Activated naive CD8-positive, alpha-beta T cell treated with anti-CD3 and anti-CD28 coated beads, Interleukin-2, amount 10 ng/mL, durations not matched to agents 7 days and 5 days (primary cell): ENCODE measurements around the gene HNRNPU. TPM values are rescaled to one million over a fixed set of nuclear protein-coding genes. Genes with fewer than 3 reads are reported as not detected.

ENCODE experiments used
- ATAC-seq: fragments of 150-1000 bp; cut with Tn5 transposase; one replicate; pipeline ENCODE4 v1.10.0; 2021; ENCODE audit warnings: low read depth, moderate library complexity
- POLR2A ChIA-PET: fragments of 350-600 bp; sonication (Branson Sonifier 250); formaldehyde crosslinking; loops from one replicate; lab custom pipeline; 2021; ENCODE audit warnings: antibody characterized with exemption; lab: Charles Lee
- DNase-seq: peaks from one replicate; pipeline ENCODE4 v3.0.0; 2021
- H3K27ac Mint-ChIP-seq: one replicate; pipeline ENCODE4 v1.8.0; 2022; ENCODE audit warnings: mild to moderate bottlenecking, mixed read lengths
- H3K27me3 Mint-ChIP-seq: one replicate; pipeline ENCODE4 v1.8.0; 2022; ENCODE audit warnings: mild to moderate bottlenecking, moderate library complexity, mixed read lengths
- H3K36me3 Mint-ChIP-seq: one replicate; pipeline ENCODE4 v1.8.0; 2021; ENCODE audit warnings: mild to moderate bottlenecking, mixed read lengths
- H3K4me1 Mint-ChIP-seq: one replicate; pipeline ENCODE4 v1.8.0; 2021; ENCODE audit warnings: mixed read lengths
- H3K4me3 Mint-ChIP-seq: one replicate; pipeline ENCODE4 v1.8.0; 2022; ENCODE audit warnings: mild to moderate bottlenecking, moderate library complexity, mixed read lengths
- H3K9me3 Mint-ChIP-seq: one replicate; pipeline ENCODE4 v1.8.0; 2021; ENCODE audit warnings: mixed read lengths
- total RNA-seq, 2 experiments: library from RNA; stranded (reverse); gene quantifications; one replicate each; pipeline ENCODE4 v1.2.3, GENCODE V29; 2021

The HNRNPU gene
- total RNA-seq, 2 experiments from 2014 or later: 388 to 398 TPM

- H3K27ac Mint-ChIP-seq: no peak overlapping the region
- H3K4me1 Mint-ChIP-seq: peaks cover 10% of the 10 kb centered on the region
- H3K4me3 Mint-ChIP-seq: no peak overlapping the region
- POLR2A ChIA-PET: no interaction called here
- no peak for DNase-seq
- ATAC-seq: no peak
- no peaks in the 10 kb centered on the region for H3K36me3 Mint-ChIP-seq
- H3K9me3 Mint-ChIP-seq: no peaks in the 10 kb centered on the region
- H3K27me3 Mint-ChIP-seq: no peaks in the 10 kb centered on the region
Measured at GRCh38 chr1:244869950-244870349, 5.6 kb upstream of the HNRNPU start.

DNA sequence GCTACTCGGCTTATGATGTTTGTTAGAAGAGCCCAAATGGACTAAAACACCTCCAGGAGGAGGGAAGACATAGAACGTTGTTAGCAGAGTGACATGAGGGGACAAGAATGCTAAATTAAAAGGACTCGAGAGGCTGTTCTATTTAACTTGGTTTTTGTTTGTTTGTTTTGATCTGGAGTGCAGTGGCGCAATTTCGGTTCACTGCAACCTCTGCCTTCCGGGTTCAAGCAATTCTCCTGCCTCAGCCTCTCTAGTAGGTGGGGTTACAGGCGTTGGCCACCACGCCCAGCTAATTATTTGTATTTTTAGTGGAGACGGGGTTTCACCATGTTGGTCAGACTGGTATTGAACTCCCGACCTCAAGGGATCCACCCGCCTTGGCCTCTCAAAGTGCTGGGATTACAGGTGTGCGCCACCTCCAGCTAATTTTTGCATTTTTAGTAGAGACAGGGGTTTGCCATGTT is 5.1 kb upstream of the HNRNPU start:
- Mint-ChIP-seq H3K27me3 (no peaks in the 10 kb centered on the region), H3K9me3 (no peaks in the 10 kb centered on the region), H3K36me3 (no peaks in the 10 kb centered on the region), H3K27ac (no peak overlapping the region), H3K4me3 (no peak overlapping the region), H3K4me1 (peaks cover 10% of the 10 kb centered on the region)
- DNase-seq: no peak
- POLR2A ChIA-PET: no interaction called here
- no peak for ATAC-seq

GRCh38 chr1:244868484-244869363 is 4.4 kb upstream of the HNRNPU start:
- H3K27me3 Mint-ChIP-seq: no peaks in the 10 kb centered on the region
- no peak overlapping the region for H3K27ac Mint-ChIP-seq
- ATAC-seq (no peak), DNase-seq (no peak)
- peaks cover 10% of the 10 kb centered on the region for H3K4me1 Mint-ChIP-seq
- POLR2A ChIA-PET: interaction anchor here (0.6 kb wide), 1 partner anchor 114 kb away, joined by 3 read pairs; no protein-coding TSS in a partner anchor
- H3K9me3 Mint-ChIP-seq: no peaks in the 10 kb centered on the region
- no peak overlapping the region for H3K4me3 Mint-ChIP-seq
- peaks cover 2% of the 10 kb centered on the region for H3K36me3 Mint-ChIP-seq

DNA sequence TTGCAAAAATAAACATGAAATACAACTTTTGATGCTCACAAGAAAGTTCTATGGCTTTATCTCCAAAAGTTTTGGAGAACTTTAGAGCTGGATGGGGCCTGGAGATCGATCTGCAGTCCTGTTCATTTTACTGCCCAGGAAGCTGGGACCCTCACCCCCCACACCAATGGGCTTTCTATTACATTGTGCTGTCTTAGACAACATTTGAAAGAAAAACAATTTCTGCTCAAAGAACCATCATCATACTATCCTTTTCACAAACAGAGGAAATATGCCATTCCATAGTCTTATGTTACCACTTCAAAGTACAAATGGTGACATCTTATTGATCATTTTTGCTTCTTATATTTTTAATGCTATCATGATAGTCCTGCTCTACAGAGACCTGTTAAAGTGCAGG is 2.0 kb upstream of the HNRNPU start:
- Mint-ChIP-seq H3K9me3 (no peaks in the 10 kb centered on the region), H3K27ac (no peak overlapping the region), H3K4me1 (peaks cover 16% of the 10 kb centered on the region), H3K4me3 (no peak overlapping the region), H3K27me3 (no peaks in the 10 kb centered on the region), H3K36me3 (peaks cover 15% of the 10 kb centered on the region)
- POLR2A ChIA-PET: interaction anchor here (6.5 to 18.9 kb wide), 2 partner anchors 26 to 105 kb away, joined by 101 to 391 read pairs; partner anchors contain the start of gene COX20
- no peak for ATAC-seq
- no peak for DNase-seq

GRCh38 chr1:244865820-244866219 is 1.5 kb upstream of the HNRNPU start:
- Mint-ChIP-seq H3K4me3 (no peak overlapping the region), H3K27me3 (no peaks in the 10 kb centered on the region), H3K4me1 (peaks cover 21% of the 10 kb centered on the region), H3K27ac (no peak overlapping the region), H3K9me3 (no peaks in the 10 kb centered on the region), H3K36me3 (peaks cover 20% of the 10 kb centered on the region)
- ATAC-seq (no peak), DNase-seq (no peak)
- POLR2A ChIA-PET: interaction anchor here (1.3 to 18.9 kb wide), 5 partner anchors 13 to 212 kb away, joined by 4 to 391 read pairs (median 62); partner anchors contain the start of genes COX20 and DESI2

- ATAC-seq: no peak
- Mint-ChIP-seq H3K9me3 (no peaks in the 10 kb centered on the region), H3K4me3 (peak overlapping the region; percentile 93), H3K4me1 (peaks cover 29% of the 10 kb centered on the region), H3K36me3 (peaks cover 27% of the 10 kb centered on the region), H3K27ac (peak overlapping the region; percentile 96), H3K27me3 (no peaks in the 10 kb centered on the region)
- POLR2A ChIA-PET: interaction anchor here (1.3 to 18.9 kb wide), 7 partner anchors 12 to 212 kb away, joined by 3 to 391 read pairs (median 11); partner anchors contain the start of genes COX20 and DESI2
- DNase-seq: peak; percentile 43
Measured at GRCh38 chr1:244865028-244865371, 657 bp upstream of the HNRNPU start.

GRCh38 chr1:244863491-244864252 is 671 bp downstream of the HNRNPU start:
- peak overlapping the region; percentile 93 for H3K4me3 Mint-ChIP-seq
- no peaks in the 10 kb centered on the region for H3K9me3 Mint-ChIP-seq
- H3K4me1 Mint-ChIP-seq: peaks cover 35% of the 10 kb centered on the region
- DNase-seq: no peak
- peak overlapping the region; percentile 96 for H3K27ac Mint-ChIP-seq
- peaks cover 35% of the 10 kb centered on the region for H3K36me3 Mint-ChIP-seq
- peak; percentile 4 for ATAC-seq
- H3K27me3 Mint-ChIP-seq: no peaks in the 10 kb centered on the region
- POLR2A ChIA-PET: interaction anchor here (0.9 to 18.9 kb wide), 12 partner anchors 11 to 413 kb away, joined by 3 to 391 read pairs (median 5); partner anchors contain the start of gene COX20

DNA sequence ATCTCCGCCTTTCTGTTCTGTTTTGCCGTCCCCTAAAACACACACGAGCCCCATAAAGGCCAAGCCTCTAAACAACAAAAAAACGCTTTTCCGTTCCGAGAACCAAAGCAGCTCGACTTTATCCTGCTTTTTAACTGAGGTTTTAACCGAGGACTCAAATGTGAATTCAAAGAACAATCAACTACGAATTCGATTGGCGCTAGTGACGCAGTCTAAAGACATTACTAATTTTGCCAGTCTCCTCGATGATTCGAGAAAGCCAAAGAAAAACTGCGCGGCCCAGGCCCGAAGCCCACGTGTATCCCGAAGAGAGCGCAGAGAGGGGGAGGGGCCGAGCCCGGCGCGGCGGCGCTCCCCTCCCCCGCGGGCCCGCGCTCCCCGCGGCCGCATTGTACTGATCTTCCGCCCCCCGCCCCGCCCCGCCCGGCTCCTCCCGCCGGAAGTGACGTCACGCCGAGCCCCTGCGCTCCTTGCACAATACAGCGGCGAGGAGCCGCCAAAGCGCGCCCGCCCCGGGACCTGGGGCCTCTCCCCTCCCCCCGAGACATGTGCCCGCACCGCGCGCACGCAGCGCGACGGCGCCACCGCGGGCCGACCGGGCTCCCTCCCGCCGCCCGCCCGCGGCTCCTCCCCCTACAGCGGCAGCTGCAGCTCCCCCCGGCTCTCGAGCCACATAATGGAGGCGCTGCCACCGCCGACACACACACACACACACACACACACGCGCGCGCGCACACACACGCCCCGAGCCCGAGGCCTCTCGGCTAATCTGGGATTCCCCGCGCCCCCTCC is 1.4 kb downstream of the HNRNPU start:
- Mint-ChIP-seq H3K4me1 (peaks cover 40% of the 10 kb centered on the region), H3K36me3 (peaks cover 40% of the 10 kb centered on the region), H3K27me3 (no peaks in the 10 kb centered on the region), H3K4me3 (peak overlapping the region; percentile 90), H3K27ac (peak overlapping the region; percentile 98), H3K9me3 (no peaks in the 10 kb centered on the region)
- ATAC-seq (peak; percentile 65), DNase-seq (peak; percentile 94)
- POLR2A ChIA-PET: interaction anchor here (0.5 to 18.9 kb wide), 12 partner anchors 8 to 412 kb away, joined by 3 to 391 read pairs (median 5); partner anchors contain the start of gene COX20

DNA sequence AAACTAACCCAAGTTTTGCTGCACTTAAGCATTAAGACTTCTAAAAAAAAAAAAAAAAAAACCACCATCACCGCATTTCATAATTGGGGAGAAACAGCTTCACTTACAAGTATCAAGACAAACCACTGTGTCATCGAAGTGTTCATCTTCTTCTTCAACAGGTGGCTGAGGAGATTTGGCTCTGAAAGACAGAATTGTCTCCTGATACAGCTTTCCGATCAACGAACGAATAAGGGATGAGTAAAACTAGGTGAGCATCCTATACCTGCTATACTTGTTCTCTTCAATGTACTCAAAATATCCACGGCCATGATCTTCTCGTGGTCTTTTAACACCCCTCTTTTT is 2.0 kb downstream of the HNRNPU start:
- DNase-seq (no peak), ATAC-seq (no peak)
- Mint-ChIP-seq H3K4me1 (peaks cover 45% of the 10 kb centered on the region), H3K27ac (peak overlapping the region; percentile 98), H3K9me3 (no peaks in the 10 kb centered on the region), H3K27me3 (no peaks in the 10 kb centered on the region), H3K36me3 (peaks cover 46% of the 10 kb centered on the region), H3K4me3 (peak overlapping the region; percentile 90)
- POLR2A ChIA-PET: interaction anchor here (0.5 to 18.9 kb wide), 4 partner anchors 10 to 121 kb away, joined by 5 to 391 read pairs (median 82); partner anchors contain the start of gene COX20

DNA sequence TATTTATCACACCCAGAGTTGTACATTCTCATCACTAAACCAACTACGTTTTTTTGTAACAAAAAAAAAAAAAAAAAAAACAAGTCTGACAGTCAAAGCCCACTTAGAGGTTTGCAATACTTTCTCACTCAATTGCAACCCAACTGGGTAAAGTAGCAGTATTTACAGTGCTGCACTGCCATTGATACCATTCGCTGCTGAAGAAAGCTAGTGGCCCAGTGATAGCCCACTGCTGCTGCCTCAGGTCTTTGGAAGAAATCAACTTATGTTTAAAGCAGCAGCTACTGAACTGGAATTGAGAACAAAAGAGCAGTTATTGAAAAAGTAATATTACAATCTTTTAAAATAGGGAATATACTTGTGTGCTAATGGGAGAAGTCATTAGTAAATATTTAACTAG is 2.7 kb downstream of the HNRNPU start:
- peaks cover 52% of the 10 kb centered on the region for H3K36me3 Mint-ChIP-seq
- peak overlapping the region; percentile 90 for H3K4me3 Mint-ChIP-seq
- no peaks in the 10 kb centered on the region for H3K9me3 Mint-ChIP-seq
- peak overlapping the region; percentile 41 for H3K27ac Mint-ChIP-seq
- POLR2A ChIA-PET: interaction anchor here (5.4 to 18.9 kb wide), 3 partner anchors 9 to 109 kb away, joined by 62 to 391 read pairs (median 101); partner anchors contain the start of gene COX20
- H3K4me1 Mint-ChIP-seq: peaks cover 50% of the 10 kb centered on the region
- no peaks in the 10 kb centered on the region for H3K27me3 Mint-ChIP-seq
- ATAC-seq (no peak), DNase-seq (no peak)

DNA sequence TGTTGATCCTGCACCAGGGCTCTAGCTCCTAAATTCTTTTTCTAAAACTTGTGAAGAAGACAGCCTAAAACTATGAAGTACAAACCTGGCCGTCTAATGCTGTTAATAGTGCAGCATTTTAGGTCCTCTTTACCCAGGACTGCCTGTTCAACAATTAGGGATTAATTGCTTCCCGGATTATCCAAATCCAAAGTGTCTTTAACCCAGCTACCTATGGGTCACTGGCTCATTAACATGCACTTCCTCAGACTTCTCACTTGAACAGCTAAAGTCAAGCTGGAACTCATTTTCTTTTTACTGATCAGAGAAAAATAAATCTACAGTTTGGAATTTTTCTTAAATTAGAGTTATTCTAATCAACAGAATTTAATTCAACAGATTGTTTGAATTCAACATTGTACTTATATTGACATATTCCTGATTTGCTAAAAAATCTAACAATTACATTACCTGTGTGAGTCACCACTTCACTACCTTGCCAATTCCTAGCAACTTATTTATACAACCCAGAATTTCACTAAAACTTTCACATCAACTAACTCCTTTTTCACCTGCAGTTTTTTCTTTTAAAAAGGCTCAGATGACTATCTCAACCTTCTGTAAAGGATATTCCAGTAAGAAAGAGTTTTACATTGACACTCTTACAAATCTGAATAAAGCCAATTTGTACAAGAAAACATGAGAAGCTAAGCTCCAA is 3.3 kb downstream of the HNRNPU start:
- Mint-ChIP-seq H3K9me3 (no peaks in the 10 kb centered on the region), H3K27me3 (no peaks in the 10 kb centered on the region), H3K4me3 (peak overlapping the region; percentile 90), H3K4me1 (peaks cover 51% of the 10 kb centered on the region), H3K36me3 (peaks cover 57% of the 10 kb centered on the region), H3K27ac (peak overlapping the region; percentile 41)
- no peak for DNase-seq
- POLR2A ChIA-PET: interaction anchor here (5.4 to 18.9 kb wide), 3 partner anchors 9 to 110 kb away, joined by 62 to 391 read pairs (median 101); partner anchors contain the start of gene COX20
- no peak for ATAC-seq

DNA sequence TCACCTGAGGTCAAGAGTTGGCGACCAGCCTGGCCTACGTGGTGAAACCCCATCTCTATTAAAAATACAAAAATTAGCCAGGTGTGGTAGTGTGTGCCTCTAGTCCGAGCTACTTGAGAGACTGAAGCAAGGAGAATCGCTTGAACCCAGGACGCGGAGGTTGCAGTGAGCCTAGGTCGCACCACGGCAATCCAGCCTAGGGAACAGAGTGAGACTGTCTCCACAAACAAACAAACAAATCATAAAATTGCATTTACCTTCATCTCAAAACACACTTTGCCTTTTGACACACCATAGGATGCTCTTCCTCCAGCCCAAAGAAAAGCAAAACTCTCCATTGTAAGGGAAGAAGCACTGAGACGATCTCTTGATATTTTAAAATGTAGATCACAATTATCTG is 4.3 kb downstream of the HNRNPU start:
- Mint-ChIP-seq H3K27ac (no peak overlapping the region), H3K9me3 (no peaks in the 10 kb centered on the region), H3K4me3 (peak overlapping the region; percentile 90), H3K4me1 (peaks cover 55% of the 10 kb centered on the region), H3K27me3 (no peaks in the 10 kb centered on the region), H3K36me3 (peaks cover 64% of the 10 kb centered on the region)
- POLR2A ChIA-PET: interaction anchor here (5.4 to 18.9 kb wide), 2 partner anchors 8 to 20 kb away, joined by 62 to 391 read pairs; partner anchors contain the start of gene COX20
- no peak for ATAC-seq
- DNase-seq: no peak
